K562 (cell line): ENCODE data around the gene GPR32. TPM values are rescaled to one million over a fixed set of nuclear protein-coding genes. Genes with fewer than 3 reads are reported as not detected.
A peak's percentile ranks its signal among the peaks of the same experiment; 100 is the strongest.

Experiments used
- ATAC-seq: fragments of 200-7000 bp; cut with Tn5 transposase; 3 replicates; pipeline ENCODE4 v1.9.1; 2020; ENCODE audit warnings: moderate library complexity
- BruUV-seq: library from RNA; stranded (reverse); fragments of 400-500 nt; replicated peaks from 2 replicates; lab custom pipeline; 2021; lab: Mats Ljungman, UMichigan
- CTCF ChIA-PET: fragments of 300-600 bp; formaldehyde crosslinking; extraction: SDS; loops from one replicate; lab custom pipeline; 2021; ENCODE audit warnings: low intra/inter-chr PET ratio; lab: Yijun Ruan, JAX
- POLR2A ChIA-PET: fragments of 300-600, 350-650 bp; sonication (Branson Sonifier 250); formaldehyde crosslinking; extraction: SDS; loops from one replicate; lab custom pipeline; 2021; ENCODE audit warnings: antibody characterized with exemption, inconsistent platforms; lab: Yijun Ruan, JAX
- DNase-seq, 4 experiments: peaks; one replicate each; pipeline versions ENCODE4 v3.0.0 to v3.0.0-alpha.2; 2011 to 2018; ENCODE audit warnings: low spot score in 3 of 4, mixed read lengths in 3 of 4; ENCODE audit errors: extremely low read depth in 1 of 4
- FAIRE-seq: peaks from 2 replicates; lab custom pipeline; 2011; peaks lifted over from hg19 to GRCh38; lab: Jason Lieb, UNC
- H2AFZ ChIP-seq: 2 replicates; pipeline ENCODE4 v1.6.0; 2011; ENCODE audit warnings: low read depth, low read length, control low read depth, inconsistent platforms
- H3K27ac ChIP-seq: fragments of 200-600 bp; 3 replicates; pipeline ENCODE4 v1.8.0; 2011; ENCODE audit warnings: low read depth, mild to moderate bottlenecking, control low read depth, inconsistent platforms, low read length, moderate library complexity, mixed read lengths; ENCODE audit errors: extremely low read depth
- H3K27me3 ChIP-seq, 2 experiments: fragments of 300-600 bp in 1 of 2; 2 replicates in 1 of 2; 3 replicates in 1 of 2; pipeline versions ENCODE4 v1.6.0 to v1.8.0; 2011; ENCODE audit warnings: inconsistent platforms in 2 of 2, low read length in 2 of 2, mild to moderate bottlenecking in 1 of 2, mixed read lengths in 1 of 2, moderate library complexity in 1 of 2; ENCODE audit not compliant: control insufficient read depth in 2 of 2, insufficient read depth in 2 of 2
- H3K36me3 ChIP-seq: fragments of 300-600 bp; 3 replicates; pipeline ENCODE4 v1.8.0; 2011; ENCODE audit warnings: mild to moderate bottlenecking, low read length, inconsistent platforms; ENCODE audit not compliant: control insufficient read depth, insufficient read depth
- H3K4me1 ChIP-seq, 2 experiments: fragments of 200-600 bp in 1 of 2; replicated peaks in 1 of 2; 2 replicates in 1 of 2; 3 replicates in 1 of 2; pipeline versions ENCODE4 v1.5.1 to v1.8.0; 2011; ENCODE audit warnings: inconsistent platforms in 2 of 2, low read length in 2 of 2, mild to moderate bottlenecking in 1 of 2, mixed read lengths in 1 of 2, moderate library complexity in 1 of 2; ENCODE audit not compliant: control insufficient read depth in 2 of 2, insufficient read depth in 2 of 2
- H3K4me2 ChIP-seq: 2 replicates; pipeline ENCODE4 v1.6.1; 2011; ENCODE audit warnings: low read length, control low read depth, inconsistent platforms, mixed read lengths; ENCODE audit not compliant: insufficient read depth
- H3K4me3 ChIP-seq: fragments of 200-600 bp; sonication (generic), shearing (Covaris generic); 2 replicates; pipeline ENCODE4 v1.5.1; 2016; ENCODE audit warnings: control low read depth, inconsistent platforms
- H3K79me2 ChIP-seq: fragments of 200-600 bp; 3 replicates; pipeline ENCODE4 v1.8.0; 2011; ENCODE audit warnings: low read length, inconsistent platforms; ENCODE audit not compliant: control insufficient read depth, insufficient read depth
- H3K9ac ChIP-seq, 2 experiments: 2 replicates each; pipeline versions ENCODE4 v1.6.0 to v1.6.1; 2011; ENCODE audit warnings: low read depth in 2 of 2, low read length in 2 of 2, control low read depth in 1 of 2, inconsistent platforms in 1 of 2, mild to moderate bottlenecking in 1 of 2, mixed read lengths in 1 of 2; ENCODE audit not compliant: insufficient read depth in 1 of 2
- H3K9me1 ChIP-seq: one replicate; pipeline ENCODE4 v1.6.0; 2011; ENCODE audit warnings: inconsistent platforms, mild to moderate bottlenecking, low read length, moderate library complexity; ENCODE audit not compliant: control insufficient read depth, insufficient read depth
- H3K9me3 ChIP-seq: replicated peaks from 2 replicates; pipeline ENCODE4 v1.5.1; 2011; ENCODE audit warnings: low read depth, low read length, inconsistent platforms; ENCODE audit not compliant: control insufficient read depth, insufficient read depth
- H4K20me1 ChIP-seq: replicated peaks from 2 replicates; pipeline ENCODE4 v1.6.1; 2011; ENCODE audit warnings: low read length, inconsistent platforms, mixed read lengths; ENCODE audit not compliant: control insufficient read depth, insufficient read depth
- ATF7 ChIP-seq: fragments of 450-650 bp; IDR thresholded peaks from 2 replicates; pipeline ENCODE4 v1.7.1; 2014; ENCODE audit warnings: mild to moderate bottlenecking, moderate library complexity
- DDX20 ChIP-seq: fragments of 450-650 bp; IDR thresholded peaks from 2 replicates; pipeline ENCODE4 v1.6.1; 2016; ENCODE audit warnings: missing genetic modification characterization, low read depth, mild to moderate bottlenecking, missing compliant biosample characterization, moderate library complexity
- EZH2 ChIP-seq: IDR thresholded peaks from 2 replicates; pipeline ENCODE4 v1.6.1; 2012; ENCODE audit warnings: low read depth, mild to moderate bottlenecking, inconsistent platforms, low read length, borderline replicate concordance
- MAZ ChIP-seq, 2 experiments: fragments of 450-650 bp in 1 of 2; sonication (generic) in 1 of 2; formaldehyde crosslinking; IDR thresholded peaks in 1 of 2; conservative IDR thresholded peaks in 1 of 2; 2 replicates each; pipeline versions ENCODE4 v1.4.0 to v1.5.0; 2020; ENCODE audit warnings: mild to moderate bottlenecking in 1 of 2, missing genetic modification reagents in 1 of 2
- POLR2A ChIP-seq: fragments of 450-650 bp; conservative IDR thresholded peaks from 2 replicates; pipeline ENCODE4 v1.6.1; 2016
- PRDM10 ChIP-seq: fragments of 450-650 bp; IDR thresholded peaks from 2 replicates; pipeline ENCODE4 v1.6.1; 2018; ENCODE audit not compliant: partially characterized antibody
- TFAP4 ChIP-seq: sonication (generic); formaldehyde crosslinking; IDR thresholded peaks from 2 replicates; pipeline ENCODE4 v1.8.0; 2022; ENCODE audit warnings: missing genetic modification reagents, mild to moderate bottlenecking, moderate library complexity, borderline replicate concordance
- ZFP30 ChIP-seq: fragments of 250-450 bp; sonication (Bioruptor Pico); IDR thresholded peaks from 2 replicates; pipeline ENCODE4 v1.8.0; 2022; ENCODE audit warnings: moderate library complexity, mild to moderate bottlenecking, inconsistent platforms, borderline replicate concordance
- ZFX ChIP-seq: sonication (generic); formaldehyde crosslinking; IDR thresholded peaks from 2 replicates; pipeline ENCODE4 v1.8.0; 2022; ENCODE audit warnings: mild to moderate bottlenecking, missing genetic modification reagents, moderate library complexity
- ZNF143 ChIP-seq: sonication (generic); formaldehyde crosslinking; IDR thresholded peaks from 2 replicates; pipeline ENCODE4 v1.9.0; 2022; ENCODE audit warnings: mild to moderate bottlenecking, missing genetic modification reagents
- ZNF277 ChIP-seq: fragments of 250-450 bp; sonication (Bioruptor Pico); IDR thresholded peaks from 2 replicates; pipeline ENCODE4 v1.8.0; 2022; ENCODE audit warnings: inconsistent platforms, mild to moderate bottlenecking, moderate library complexity, borderline replicate concordance
- ZNF780A ChIP-seq: fragments of 250-450 bp; sonication (Bioruptor Pico); IDR thresholded peaks from 2 replicates; pipeline ENCODE4 v1.5.0; 2021; ENCODE audit warnings: mild to moderate bottlenecking
- WGBS: fragments of 100-300 bp; shearing (Covaris generic); methylation state at CpG from one replicate; pipeline ENCODE4 v1.1.6; 2016; ENCODE audit warnings: low coverage, mixed read lengths; ENCODE audit not compliant: insufficient coverage; ENCODE audit errors: missing lambda C conversion rate; 5-methylcytosine and 5-hydroxymethylcytosine counted together
- in situ Hi-C: fragments of 300-500 bp; cut with MboI; formaldehyde crosslinking; loops from 4 replicates; pipeline ENCODE4 v1.15.0; 2018; ENCODE audit warnings: inconsistent platforms, mixed read lengths
- intact Hi-C: fragments of 100-400 bp; cut with micrococcal nuclease; formaldehyde crosslinking; loops from 2 replicates; pipeline ENCODE4 v1.14.2; 2022
- polyA plus RNA-seq, 8 experiments: library from polyadenylated mRNA; depleted of rRNA in 4 of 8; stranded (reverse) in 5 of 8; unstranded in 3 of 8; fragments of >200 nt; fragmentation: Nextera tagmentation in 2 of 8; fragmentation: Illumina TruSeq in 1 of 8; extraction: Ambion mirVana in 2 of 8; extraction: Trizol in 1 of 8; gene quantifications; 2 replicates each; pipeline versions ENCODE4 v1.2.1 to v1.2.3, GENCODE V29; 2011 to 2014; ENCODE audit warnings: inconsistent platforms in 1 of 8, missing spikeins in 1 of 8
- total RNA-seq, 7 experiments: library from RNA; depleted of rRNA in 6 of 7; stranded (reverse); fragments of >200 nt in 6 of 7; fragmentation: Illumina TruSeq in 2 of 7; extraction: Trizol in 2 of 7; gene quantifications; 2 replicates each; pipeline versions ENCODE4 v1.2.1 to v1.2.3, GENCODE V29; 2011 to 2021; ENCODE audit warnings: low replicate concordance in 1 of 7

Gene GPR32
- total and polyA plus RNA-seq, 9 of the 15 experiments (the other 6 are each of a cell fraction or from before 2014, with no cell fraction given): not detected

GRCh38 chr19:50743537-50743936 lies 26.7 kb upstream of the GPR32 start:
- Histone ChIP-seq H3K9me1 (no peaks in the 10 kb centered on the region), H3K9ac (peak overlapping the region; percentile 65 to 84; a peak in 3 of 4 replicates), H3K4me1 (peaks cover 46 to 55% of the 10 kb centered on the region in 2 experiments), H3K36me3 (no peaks in the 10 kb centered on the region), H3K79me2 (no peaks in the 10 kb centered on the region), H2AFZ (peak overlapping the region; percentile 97), H4K20me1 (no peaks in the 10 kb centered on the region), H3K4me3 (peak overlapping the region; percentile 12; the same call in 1 of the 2 replicates), H3K4me2 (peak overlapping the region; percentile 77), H3K27ac (peak overlapping the region; percentile 84), H3K27me3 (no peaks in the 10 kb centered on the region), H3K9me3 (peaks cover 4% of the 10 kb centered on the region; the same call in 1 of the 2 replicates)
- 46% methylated on average over 4 of the region's 6 CpGs for WGBS
- ChIA-PET POLR2A (interaction anchor here (0.7 to 1.8 kb wide), 5 partner anchors 9 to 36 kb away, joined by 3 to 13 read pairs (median 6); no protein-coding TSS in a partner anchor), CTCF (no interaction called here)
- in situ Hi-C loops (no loop called here), intact Hi-C loops (no loop called here)
- DNase-seq (no peak), FAIRE-seq (no peak), ATAC-seq (peak; percentile 5)
- no TSS peak for BruUV-seq
- TF ChIP-seq EZH2 (no peak), TFAP4 (no peak), ZFP30 (CRISPR knock-in tag) (no peak), ZNF143 (CRISPR knock-in tag) (0 out of 2 replicates have a peak, but pooled peaks have one; percentile 28), DDX20 (tag) (no peak), POLR2A (peak; percentile 8; the same call in 1 of the 2 replicates), ZFX (0 out of 2 replicates have a peak, but pooled peaks have one; percentile 1), PRDM10 (peak; percentile 95), ATF7 (0 out of 2 replicates have a peak, but pooled peaks have one; percentile 18), ZNF277 (CRISPR knock-in tag) (no peak), MAZ (CRISPR knock-in tag; conservative IDR thresholded peaks at IDR 0.05 in 1 of 2, IDR thresholded peaks at IDR 0.05 in 1 of 2) (no peak), ZNF780A (CRISPR knock-in tag) (no peak)
